Measurements from ENCODE around the gene STOML1. TPM values are rescaled to one million over a fixed set of nuclear protein-coding genes. Genes with fewer than 3 reads are reported as not detected.

The STOML1 gene
- total RNA-seq, 1 donor from 2014 or later = 17.1 TPM

- no peak overlapping the region for H3K4me3 Mint-ChIP-seq (ENCODE audit: unreplicated experiment)
- peak overlapping the region; percentile 63 for H3K27ac Mint-ChIP-seq (ENCODE audit: unreplicated experiment)
- H3K9me3 Mint-ChIP-seq (ENCODE audit: unreplicated experiment) = no peaks in the 10 kb centered on the region
- peaks cover 10% of the 10 kb centered on the region for H3K36me3 Mint-ChIP-seq (ENCODE audit: unreplicated experiment)
- DNase-seq (ENCODE audit: extremely low spot score, unreplicated experiment) = no peak
- no peak for TF ChIP-seq CTCF (IDR thresholded peaks at IDR 0.05)
- H3K27me3 Mint-ChIP-seq (ENCODE audit: unreplicated experiment) = no peaks in the 10 kb centered on the region
- peaks cover 82% of the 10 kb centered on the region for H3K4me1 Mint-ChIP-seq (ENCODE audit: unreplicated experiment)
Observed at GRCh38 chr15:73954188-73955145, 37.6 kb downstream of the STOML1 start.

- Mint-ChIP-seq H3K4me3 (ENCODE audit: unreplicated experiment) (no peak overlapping the region), H3K27ac (ENCODE audit: unreplicated experiment) (peak overlapping the region; percentile 34), H3K27me3 (ENCODE audit: unreplicated experiment) (no peaks in the 10 kb centered on the region), H3K4me1 (ENCODE audit: unreplicated experiment) (peaks cover 77% of the 10 kb centered on the region), H3K36me3 (ENCODE audit: unreplicated experiment) (peaks cover 19% of the 10 kb centered on the region), H3K9me3 (ENCODE audit: unreplicated experiment) (no peaks in the 10 kb centered on the region)
- no peak for DNase-seq (ENCODE audit: extremely low spot score, unreplicated experiment)
- no peak for TF ChIP-seq CTCF (IDR thresholded peaks at IDR 0.05)
Observed at GRCh38 chr15:73952913-73953750, 39.0 kb downstream of the STOML1 start.

- DNase-seq (ENCODE audit: extremely low spot score, unreplicated experiment) = no peak
- Mint-ChIP-seq H3K36me3 (ENCODE audit: unreplicated experiment) (peaks cover 26% of the 10 kb centered on the region), H3K27ac (ENCODE audit: unreplicated experiment) (peak overlapping the region; percentile 92), H3K4me1 (ENCODE audit: unreplicated experiment) (peaks cover 74% of the 10 kb centered on the region), H3K27me3 (ENCODE audit: unreplicated experiment) (no peaks in the 10 kb centered on the region), H3K4me3 (ENCODE audit: unreplicated experiment) (peak overlapping the region; percentile 35), H3K9me3 (ENCODE audit: unreplicated experiment) (no peaks in the 10 kb centered on the region)
- no peak for TF ChIP-seq CTCF (IDR thresholded peaks at IDR 0.05)
Observed at GRCh38 chr15:73952171-73952912, 39.8 kb downstream of the STOML1 start.

GRCh38 chr15:73951601-73952000 lies 40.5 kb downstream of the STOML1 start:
- Mint-ChIP-seq H3K36me3 (ENCODE audit: unreplicated experiment) (peaks cover 32% of the 10 kb centered on the region), H3K4me3 (ENCODE audit: unreplicated experiment) (peak overlapping the region; percentile 46), H3K27me3 (ENCODE audit: unreplicated experiment) (no peaks in the 10 kb centered on the region), H3K4me1 (ENCODE audit: unreplicated experiment) (peaks cover 67% of the 10 kb centered on the region), H3K27ac (ENCODE audit: unreplicated experiment) (peak overlapping the region; percentile 92), H3K9me3 (ENCODE audit: unreplicated experiment) (no peaks in the 10 kb centered on the region)
- DNase-seq (ENCODE audit: extremely low spot score, unreplicated experiment) = no peak
- no peak for TF ChIP-seq CTCF (IDR thresholded peaks at IDR 0.05)

Measured in osteocyte (in vitro differentiated cells).